CD4-positive, alpha-beta memory T cell (primary cell): Measurements from ENCODE around the gene CABLES1. TPM values are rescaled to one million over a fixed set of nuclear protein-coding genes. Genes with fewer than 3 reads are reported as not detected.
"Not testable (repeated sequence)": the region's sequence is repeated elsewhere in the genome, so short reads cannot be mapped to it uniquely, and the experiment has no call there.

Experiments used
- CTCF ChIA-PET: fragments of 350-600 bp; sonication (Branson Sonifier 250); formaldehyde crosslinking; loops from one replicate; lab custom pipeline; 2021; ENCODE audit warnings: inconsistent platforms; ENCODE audit not compliant: partially characterized antibody; lab: Charles Lee
- POLR2A ChIA-PET: fragments of 350-600 bp; sonication (Branson Sonifier 250); formaldehyde crosslinking; loops from one replicate; lab custom pipeline; 2021; ENCODE audit not compliant: partially characterized antibody; lab: Charles Lee
- DNase-seq, 5 donors: peaks; one replicate each; pipeline versions ENCODE4 v3.0.0 to v3.0.0-alpha.2; 2020 to 2022; ENCODE audit warnings: mixed read lengths in 1 of 5
- H3K27ac ChIP-seq: one replicate; pipeline ENCODE4 v1.7.0; 2013; ENCODE audit warnings: low read depth, low read length
- H3K27me3 ChIP-seq: 2 replicates; pipeline ENCODE4 v1.7.0; 2013; ENCODE audit warnings: mild to moderate bottlenecking, low read length, moderate library complexity; ENCODE audit not compliant: insufficient read depth
- H3K36me3 ChIP-seq: 2 replicates; pipeline ENCODE4 v1.7.0; 2013; ENCODE audit warnings: mild to moderate bottlenecking, low read length, moderate library complexity; ENCODE audit not compliant: insufficient read depth
- H3K4me1 ChIP-seq: 2 replicates; pipeline ENCODE4 v1.7.0; 2013; ENCODE audit warnings: mild to moderate bottlenecking, low read length, moderate library complexity; ENCODE audit not compliant: insufficient read depth
- H3K4me3 ChIP-seq, 2 donors: one replicate each; pipeline ENCODE4 v1.7.0; 2013; ENCODE audit warnings: low read length in 2 of 2, mild to moderate bottlenecking in 1 of 2
- H3K9me3 ChIP-seq, 2 donors: one replicate each; pipeline ENCODE4 v1.7.0; 2013; ENCODE audit warnings: low read length in 2 of 2, control low read depth in 1 of 2; ENCODE audit not compliant: control insufficient read depth in 1 of 2
- H3K27ac Mint-ChIP-seq, 7 donors: one replicate each; pipeline ENCODE4 v1.8.0; 2020 to 2021; ENCODE audit warnings: mixed read lengths in 7 of 7, mild to moderate bottlenecking in 6 of 7, inconsistent platforms in 3 of 7, moderate library complexity in 3 of 7
- H3K27me3 Mint-ChIP-seq, 2 donors: one replicate each; pipeline ENCODE4 v1.8.0; 2020 to 2021; ENCODE audit warnings: mixed read lengths in 2 of 2
- H3K36me3 Mint-ChIP-seq, 2 donors: one replicate each; pipeline ENCODE4 v1.8.0; 2020 to 2021; ENCODE audit warnings: mixed read lengths in 2 of 2, inconsistent platforms in 1 of 2, mild to moderate bottlenecking in 1 of 2
- H3K4me1 Mint-ChIP-seq, 4 donors: one replicate each; pipeline ENCODE4 v1.8.0; 2020 to 2021; ENCODE audit warnings: mixed read lengths in 4 of 4, mild to moderate bottlenecking in 1 of 4
- H3K4me3 Mint-ChIP-seq, 8 donors: one replicate each; pipeline ENCODE4 v1.8.0; 2020 to 2021; ENCODE audit warnings: mixed read lengths in 8 of 8, mild to moderate bottlenecking in 7 of 8, moderate library complexity in 6 of 8, inconsistent platforms in 3 of 8
- H3K9me3 Mint-ChIP-seq, 8 donors: one replicate each; pipeline ENCODE4 v1.8.0; 2020 to 2021; ENCODE audit warnings: mixed read lengths in 8 of 8, mild to moderate bottlenecking in 5 of 8, inconsistent platforms in 3 of 8, moderate library complexity in 1 of 8
- intact Hi-C: fragments of 100-400 bp; cut with micrococcal nuclease; formaldehyde crosslinking; loops from one replicate; pipeline ENCODE4 v1.15.1; 2023
- polyA plus RNA-seq, 2 donors: library from polyadenylated mRNA; unstranded; fragments of 300-500 nt; fragmentation: Illumina TruSeq; gene quantifications; one replicate each; pipeline ENCODE4 v1.2.3, GENCODE V29; 2021
- total RNA-seq, 2 experiments: library from RNA; stranded (reverse); gene quantifications; one replicate each; pipeline ENCODE4 v1.2.3, GENCODE V29; 2021

Gene CABLES1
- total and polyA plus RNA-seq, 4 experiments from 2014 or later: 0.15 TPM; not detected in 3

- POLR2A ChIA-PET: no interaction called here
- Mint-ChIP-seq H3K27ac (no peak overlapping the region), H3K27me3 (no peaks in the 10 kb centered on the region), H3K4me1 (no peaks in the 10 kb centered on the region), H3K36me3 (no peaks in the 10 kb centered on the region), H3K9me3 (peaks cover 0 to 2% (median 0%) of the 10 kb centered on the region in 8 donors), H3K4me3 (no peak overlapping the region)
- DNase-seq: no peak
- Histone ChIP-seq H3K36me3 (no peaks in the 10 kb centered on the region), H3K4me1 (no peaks in the 10 kb centered on the region), H3K9me3 (no peaks in the 10 kb centered on the region), H3K4me3 (no peak overlapping the region), H3K27ac (no peak overlapping the region), H3K27me3 (no peaks in the 10 kb centered on the region)
- CTCF ChIA-PET: interaction anchor here (0.8 to 1.4 kb wide), 2 partner anchors 20 to 25 kb away, joined by 3 read pairs; no protein-coding TSS in a partner anchor
- intact Hi-C loops: no loop called here
These were observed 16.3 kb downstream of the CABLES1 start for GRCh38 chr18:23151414-23152099.

- H3K4me1 Mint-ChIP-seq: no peaks in the 10 kb centered on the region
- Histone ChIP-seq H3K36me3 (no peaks in the 10 kb centered on the region), H3K4me1 (no peaks in the 10 kb centered on the region), H3K27me3 (no peaks in the 10 kb centered on the region), H3K27ac (no peak overlapping the region), H3K9me3 (no peaks in the 10 kb centered on the region), H3K4me3 (no peak overlapping the region)
- H3K4me3 Mint-ChIP-seq: no peak overlapping the region
- DNase-seq: no peak
- no peaks in the 10 kb centered on the region for H3K27me3 Mint-ChIP-seq
- peaks cover 0 to 2% (median 0%) of the 10 kb centered on the region in 8 donors for H3K9me3 Mint-ChIP-seq
- no peaks in the 10 kb centered on the region for H3K36me3 Mint-ChIP-seq
- intact Hi-C loops: no loop called here
- ChIA-PET POLR2A (no interaction called here), CTCF (no interaction called here)
- H3K27ac Mint-ChIP-seq: no peak overlapping the region
These were observed 18.7 kb downstream of the CABLES1 start for GRCh38 chr18:23154030-23154429.

- Histone ChIP-seq H3K4me3 (no peak overlapping the region), H3K9me3 (no peaks in the 10 kb centered on the region), H3K27me3 (no peaks in the 10 kb centered on the region), H3K36me3 (no peaks in the 10 kb centered on the region), H3K27ac (no peak overlapping the region), H3K4me1 (no peaks in the 10 kb centered on the region)
- H3K4me3 Mint-ChIP-seq: no peak overlapping the region
- H3K9me3 Mint-ChIP-seq: peaks cover 0 to 2% (median 0%) of the 10 kb centered on the region in 8 donors
- CTCF ChIA-PET: no interaction called here
- POLR2A ChIA-PET: interaction anchor here (0.8 kb wide), 1 partner anchor 9 kb away, joined by 3 read pairs; no protein-coding TSS in a partner anchor
- H3K27me3 Mint-ChIP-seq: no peaks in the 10 kb centered on the region
- no peak for DNase-seq
- no peaks in the 10 kb centered on the region for H3K36me3 Mint-ChIP-seq
- no peak overlapping the region for H3K27ac Mint-ChIP-seq
- H3K4me1 Mint-ChIP-seq: no peaks in the 10 kb centered on the region
- intact Hi-C loops: no loop called here
These were observed 19.7 kb downstream of the CABLES1 start for GRCh38 chr18:23154823-23155500.

- H3K9me3 Mint-ChIP-seq: peaks cover 0 to 2% (median 0%) of the 10 kb centered on the region in 8 donors
- CTCF ChIA-PET: no interaction called here
These were observed 20.3 kb downstream of the CABLES1 start for GRCh38 chr18:23155537-23155936.

GRCh38 chr18:23156134-23156533 lies 20.8 kb downstream of the CABLES1 start:
- Histone ChIP-seq H3K27me3 (no peaks in the 10 kb centered on the region), H3K27ac (no peak overlapping the region), H3K36me3 (no peaks in the 10 kb centered on the region), H3K4me3 (no peak overlapping the region), H3K4me1 (no peaks in the 10 kb centered on the region), H3K9me3 (no peaks in the 10 kb centered on the region)
- H3K4me1 Mint-ChIP-seq: no peaks in the 10 kb centered on the region
- H3K9me3 Mint-ChIP-seq: peaks cover 0 to 2% (median 0%) of the 10 kb centered on the region in 8 donors
- ChIA-PET CTCF (no interaction called here), POLR2A (no interaction called here)
- no peak overlapping the region for H3K27ac Mint-ChIP-seq
- H3K4me3 Mint-ChIP-seq: no peak overlapping the region
- no peaks in the 10 kb centered on the region for H3K27me3 Mint-ChIP-seq
- intact Hi-C loops: no loop called here
- H3K36me3 Mint-ChIP-seq: no peaks in the 10 kb centered on the region
- DNase-seq: no peak

More at GRCh38 chr18:23155537-23155936, 20.3 kb downstream of the CABLES1 start:
- no peak for DNase-seq
- no peak overlapping the region for H3K4me3 ChIP-seq
- H3K4me1 Mint-ChIP-seq: no peaks in the 10 kb centered on the region
- H3K36me3 ChIP-seq: no peaks in the 10 kb centered on the region
- no peaks in the 10 kb centered on the region for H3K9me3 ChIP-seq
- no peak overlapping the region for H3K4me3 Mint-ChIP-seq
- intact Hi-C loops: no loop called here
- POLR2A ChIA-PET: interaction anchor here (0.8 kb wide), 1 partner anchor 10 kb away, joined by 3 read pairs; no protein-coding TSS in a partner anchor
- no peaks in the 10 kb centered on the region for H3K4me1 ChIP-seq
- H3K27me3 ChIP-seq: no peaks in the 10 kb centered on the region
- no peaks in the 10 kb centered on the region for H3K36me3 Mint-ChIP-seq
- no peaks in the 10 kb centered on the region for H3K27me3 Mint-ChIP-seq
- no peak overlapping the region for H3K27ac Mint-ChIP-seq
- H3K27ac ChIP-seq: no peak overlapping the region

GRCh38 chr18:23158058-23158457 lies 22.8 kb downstream of the CABLES1 start:
- H3K4me1 Mint-ChIP-seq: no peaks in the 10 kb centered on the region
- ChIA-PET CTCF (no interaction called here), POLR2A (no interaction called here)
- Histone ChIP-seq H3K27ac (no peak overlapping the region), H3K27me3 (no peaks in the 10 kb centered on the region), H3K9me3 (no peaks in the 10 kb centered on the region), H3K36me3 (no peaks in the 10 kb centered on the region), H3K4me3 (no peak overlapping the region), H3K4me1 (no peaks in the 10 kb centered on the region)
- no peak overlapping the region for H3K27ac Mint-ChIP-seq
- DNase-seq: no peak
- H3K9me3 Mint-ChIP-seq: peaks cover 0 to 2% (median 0%) of the 10 kb centered on the region in 8 donors
- intact Hi-C loops: no loop called here
- H3K27me3 Mint-ChIP-seq: peaks cover 0 to 6% of the 10 kb centered on the region in 2 donors
- H3K4me3 Mint-ChIP-seq: no peak overlapping the region
- no peaks in the 10 kb centered on the region for H3K36me3 Mint-ChIP-seq

- H3K27me3 Mint-ChIP-seq, H3K27me3 ChIP-seq, H3K36me3 ChIP-seq, intact Hi-C loops, H3K36me3 Mint-ChIP-seq, H3K4me1 ChIP-seq, H3K9me3 ChIP-seq, H3K4me1 Mint-ChIP-seq, H3K9me3 Mint-ChIP-seq, DNase-seq, H3K4me3 Mint-ChIP-seq, H3K4me3 ChIP-seq, H3K27ac Mint-ChIP-seq, CTCF ChIA-PET, H3K27ac ChIP-seq: not testable (repeated sequence)
- POLR2A ChIA-PET: interaction anchor here (0.6 kb wide), 1 partner anchor 32 kb away, joined by 3 read pairs; no protein-coding TSS in a partner anchor
These were observed 23.6 kb downstream of the CABLES1 start for GRCh38 chr18:23158884-23159283.
